Stimulated activated naive CD4-positive, alpha-beta T cell (primary cell): ENCODE results near the gene WSCD2.

ENCODE experiments used
- DNase-seq, 6 experiments: peaks; one replicate each; lab custom pipeline; 2025; lab: John Stamatoyannopoulos, UW

WSCD2 gene

GRCh38 chr12:108127654-108128053 lies 1.4 kb upstream of the WSCD2 start:
- DNase-seq, result no peak

- no peak for DNase-seq
These were observed 669 bp upstream of the WSCD2 start for GRCh38 chr12:108128221-108129016.

GRCh38 chr12:108131035-108131434 lies 1.9 kb downstream of the WSCD2 start:
- no peak for DNase-seq

- DNase-seq, result no peak
These were observed 2.6 kb downstream of the WSCD2 start for GRCh38 chr12:108131657-108132126.

GRCh38 chr12:108133482-108133881 lies 4.4 kb downstream of the WSCD2 start:
- DNase-seq, result no peak

GRCh38 chr12:108134744-108135143 lies 5.7 kb downstream of the WSCD2 start:
- DNase-seq, result no peak

- DNase-seq, result no peak
These were observed 6.5 kb downstream of the WSCD2 start for GRCh38 chr12:108135627-108136026.

- no peak for DNase-seq
These were observed 7.6 kb downstream of the WSCD2 start for GRCh38 chr12:108136697-108137096.

- DNase-seq, result no peak
These were observed 10.4 kb downstream of the WSCD2 start for GRCh38 chr12:108139454-108139853.

- DNase-seq, result no peak
These were observed 11.4 kb downstream of the WSCD2 start for GRCh38 chr12:108140501-108140900.

GRCh38 chr12:108141600-108142130 lies 12.6 kb downstream of the WSCD2 start:
- no peak for DNase-seq

- no peak for DNase-seq
These were observed 14.1 kb downstream of the WSCD2 start for GRCh38 chr12:108143144-108143543.

- DNase-seq, result no peak
These were observed 15.0 kb downstream of the WSCD2 start for GRCh38 chr12:108144080-108144479.

GRCh38 chr12:108145011-108145410 lies 15.9 kb downstream of the WSCD2 start:
- DNase-seq, result no peak

GRCh38 chr12:108146035-108146893 lies 17.2 kb downstream of the WSCD2 start:
- DNase-seq, result no peak

GRCh38 chr12:108147279-108147678 lies 18.2 kb downstream of the WSCD2 start:
- no peak for DNase-seq

GRCh38 chr12:108148521-108149074 lies 19.5 kb downstream of the WSCD2 start:
- no peak for DNase-seq

- no peak for DNase-seq
These were observed 21.3 kb downstream of the WSCD2 start for GRCh38 chr12:108150436-108150835.

- DNase-seq, result no peak
These were observed 22.6 kb downstream of the WSCD2 start for GRCh38 chr12:108151533-108152169.

- DNase-seq, result no peak
These were observed 23.1 kb downstream of the WSCD2 start for GRCh38 chr12:108152170-108152538.

- DNase-seq, result no peak
These were observed 27.6 kb downstream of the WSCD2 start for GRCh38 chr12:108156717-108157116.

- no peak for DNase-seq
These were observed 28.9 kb downstream of the WSCD2 start for GRCh38 chr12:108157870-108158459.
